HG03060 (cell line): Measurements from ENCODE around the gene ICE2.

Experiments used
- ATAC-seq: cut with Tn5 transposase; IDR thresholded peaks from one replicate; pipeline ENCODE4 v1.9.1; 2021; ENCODE audit warnings: low read depth, moderate number of reproducible peaks; ENCODE audit not compliant: unreplicated experiment

The ICE2 gene

DNA sequence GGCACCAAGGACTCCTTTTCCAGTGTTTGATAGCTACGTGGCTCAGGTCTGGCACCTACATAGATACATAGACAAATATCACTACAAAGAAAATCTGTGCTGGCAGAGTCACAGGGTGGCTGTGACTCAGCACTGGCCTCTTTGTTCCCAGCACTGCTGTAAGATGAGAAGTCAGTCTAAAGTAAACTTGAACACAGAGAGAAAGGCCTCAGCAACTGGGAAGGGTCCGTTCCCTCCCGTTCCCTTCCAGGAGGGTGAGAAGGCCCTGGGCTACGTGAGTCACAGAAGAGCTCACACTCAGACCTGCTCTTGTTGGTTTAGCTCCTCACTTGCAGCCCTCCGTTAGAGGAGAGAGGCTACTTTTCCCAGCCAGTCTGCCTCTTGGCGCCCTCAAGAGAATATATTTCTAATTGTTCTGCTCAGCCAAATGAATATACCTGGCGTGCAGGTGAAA, 104.3 kb downstream of the ICE2 start:
- ATAC-seq: no peak

DNA sequence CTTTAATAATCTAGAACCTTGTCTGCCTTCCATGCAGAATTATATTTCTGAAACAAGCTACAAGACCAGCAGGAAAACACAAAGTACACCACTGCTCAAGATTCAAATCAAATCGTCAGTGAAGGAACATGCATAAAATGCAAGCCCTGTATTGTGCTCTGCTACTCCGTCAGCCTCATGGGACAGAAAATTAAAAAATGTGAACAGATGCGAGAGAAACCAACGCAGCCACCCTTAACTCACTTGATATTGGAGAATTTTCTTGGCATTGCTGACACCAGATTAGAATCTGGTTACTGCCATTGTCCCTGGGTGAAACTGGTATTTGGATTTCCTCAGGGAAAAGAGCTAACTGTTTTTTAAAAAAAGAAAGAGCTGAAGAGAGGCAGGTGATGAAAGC, 104.7 kb downstream of the ICE2 start:
- ATAC-seq: no peak

DNA sequence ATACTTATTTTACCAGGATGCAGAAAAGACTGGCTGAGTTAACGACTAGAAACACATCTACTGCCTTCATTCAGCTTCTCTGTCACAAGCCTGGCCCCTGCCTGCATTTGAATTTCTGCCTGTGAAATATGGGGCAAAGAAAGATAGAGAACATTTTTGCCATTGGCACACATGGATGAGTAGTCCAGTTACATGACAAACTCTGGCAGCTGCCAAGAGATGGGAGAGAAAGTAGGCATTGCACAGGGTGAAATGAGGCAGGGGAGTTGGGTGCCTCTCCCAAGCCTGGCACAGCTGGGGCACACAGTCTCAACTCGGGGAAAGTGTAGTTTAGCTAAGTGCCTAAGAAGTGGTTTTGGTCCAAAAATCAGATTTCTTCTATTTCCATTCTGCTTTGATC, 105.2 kb downstream of the ICE2 start:
- ATAC-seq: no peak

DNA sequence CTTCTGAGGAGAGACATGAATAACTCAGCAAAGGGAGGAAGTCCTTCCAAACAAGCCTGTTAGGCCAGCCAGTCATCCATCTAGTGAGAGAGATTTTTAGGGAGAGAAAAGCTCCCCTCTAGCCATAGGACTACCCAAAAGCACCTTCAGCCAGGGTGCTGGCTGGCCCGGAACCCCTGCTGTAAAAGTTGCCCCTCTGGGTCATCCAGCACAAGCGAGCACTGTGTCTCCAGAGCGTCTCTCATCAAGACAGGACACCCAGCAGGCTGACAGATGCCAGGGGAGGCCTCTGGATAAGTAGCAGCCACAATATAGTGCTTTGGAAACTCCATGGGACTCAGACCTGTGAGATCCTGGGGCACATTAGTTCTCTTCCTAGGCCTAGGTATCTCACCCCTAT, 105.6 kb downstream of the ICE2 start:
- no peak for ATAC-seq

DNA sequence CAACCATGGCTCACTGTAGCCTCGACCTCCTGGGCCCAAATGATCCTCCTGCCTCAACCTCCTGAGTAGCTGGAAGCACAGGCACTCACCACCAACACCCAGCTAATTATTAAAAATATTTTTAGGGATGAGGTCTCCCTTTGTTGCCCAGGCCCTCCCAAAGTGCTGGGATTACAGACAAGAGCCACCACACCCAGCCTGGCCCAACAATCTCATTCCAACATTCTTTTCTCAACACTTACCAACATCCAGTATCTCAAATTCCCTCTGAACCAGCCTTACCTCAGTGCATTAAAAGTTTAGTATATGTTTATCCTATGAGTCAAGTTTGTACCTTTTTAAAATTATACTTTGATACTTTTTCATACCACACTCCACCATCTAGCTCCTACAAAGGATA, 106.2 kb downstream of the ICE2 start:
- no peak for ATAC-seq

DNA sequence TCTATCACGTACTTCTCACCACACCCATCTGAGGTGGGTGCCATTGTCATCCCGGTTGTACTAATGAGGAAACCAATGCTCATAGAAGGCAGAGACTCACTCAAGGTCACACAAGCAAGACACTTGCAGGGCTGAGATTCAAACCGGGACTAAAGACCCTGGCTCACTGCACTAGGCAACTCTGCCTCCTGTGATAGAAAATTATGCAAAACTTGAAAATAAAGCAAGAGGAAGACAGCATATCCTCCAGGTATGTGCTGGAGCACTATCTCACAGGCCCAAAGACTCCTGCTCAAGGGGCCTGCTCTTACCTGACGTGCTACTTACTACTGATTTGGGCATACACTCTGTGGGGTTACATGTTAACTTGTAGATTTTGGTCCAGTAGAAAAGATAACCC, 106.7 kb downstream of the ICE2 start:
- no peak for ATAC-seq

DNA sequence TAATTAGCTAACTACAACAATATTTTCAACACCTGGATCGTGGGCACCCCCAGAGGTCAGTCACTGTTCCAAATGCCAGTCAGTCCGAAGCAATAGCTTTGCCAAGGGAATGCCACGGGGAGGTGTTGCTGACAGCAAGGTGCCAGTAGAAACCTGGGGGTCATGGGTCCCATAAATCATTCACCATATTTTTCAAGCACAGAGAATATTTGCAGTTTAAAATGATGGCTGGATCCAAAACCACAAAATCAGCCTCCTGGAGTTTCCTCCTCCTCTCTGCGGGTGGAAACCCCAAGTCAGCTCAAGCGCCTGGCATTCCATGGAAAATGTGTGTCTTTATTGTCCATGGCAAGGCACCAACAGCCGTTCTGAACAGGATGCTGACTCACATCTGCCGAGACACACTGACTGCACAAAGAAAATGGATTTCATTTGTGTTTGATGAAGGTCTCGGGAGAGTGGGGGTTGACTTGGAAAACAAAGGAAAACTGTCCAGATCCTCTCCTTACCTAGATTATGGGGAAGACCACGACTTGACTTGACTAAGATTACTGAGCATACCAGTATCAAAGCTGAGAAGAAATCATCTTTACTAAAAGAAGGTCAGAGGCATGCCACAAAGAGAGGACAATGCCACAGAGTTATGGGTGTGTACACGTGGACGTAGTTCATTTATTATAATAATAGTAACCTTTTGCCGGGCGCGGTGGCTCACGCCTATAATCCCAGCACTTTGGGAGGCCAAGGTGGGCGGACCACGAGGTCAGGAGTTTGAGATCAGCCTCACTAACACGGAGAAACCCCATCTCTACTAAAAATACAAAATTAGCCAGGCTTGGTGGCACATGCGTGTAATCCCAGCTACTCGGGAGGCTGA, 107.5 kb downstream of the ICE2 start:
- no peak for ATAC-seq

DNA sequence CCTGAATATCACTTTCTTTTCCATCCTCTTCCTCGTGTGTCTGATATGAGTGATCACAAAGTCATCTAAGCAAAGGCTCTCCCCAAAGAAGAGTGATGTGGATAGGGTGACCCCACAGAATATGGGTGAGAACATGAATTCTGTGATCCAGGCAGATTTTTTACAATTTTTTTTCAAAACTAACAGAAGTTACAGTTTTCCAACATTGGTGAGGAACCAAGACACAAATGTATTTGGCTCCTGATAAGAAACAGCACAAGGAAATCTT, 108.1 kb downstream of the ICE2 start:
- ATAC-seq: no peak

DNA sequence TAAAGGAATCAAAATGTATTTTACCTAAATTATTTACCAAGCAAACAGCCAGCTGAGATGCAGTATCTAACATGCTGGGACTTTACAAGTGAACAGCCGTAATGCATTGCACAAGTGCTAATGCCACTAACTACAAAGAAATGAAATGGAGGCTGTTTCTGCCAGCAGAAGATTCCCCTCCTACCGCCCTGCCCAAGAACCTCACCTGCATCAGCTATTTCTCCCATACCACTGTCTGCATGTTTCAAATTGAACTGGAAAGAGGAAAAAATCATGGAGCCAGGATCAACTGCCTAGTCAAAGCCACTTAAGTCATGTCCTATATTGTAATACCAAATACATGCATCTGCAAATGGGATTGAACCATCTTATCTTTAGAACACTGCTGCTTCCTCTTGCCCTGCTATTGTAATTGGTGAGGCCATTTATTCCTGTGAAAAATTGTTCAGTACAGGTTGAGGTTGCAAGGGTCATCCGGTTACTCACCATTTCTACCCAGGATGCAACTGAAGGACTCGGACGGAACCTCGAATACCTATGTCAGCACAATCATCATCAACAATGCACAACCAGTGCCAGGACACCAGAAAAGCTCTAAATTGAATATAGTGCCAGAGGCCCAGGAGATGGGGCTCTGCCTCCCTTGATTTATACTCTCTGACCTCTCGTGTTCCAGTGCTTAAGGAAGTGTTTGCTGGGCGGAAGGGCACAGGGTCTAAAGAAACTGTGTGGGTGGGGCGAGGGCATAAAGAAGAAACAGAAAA, 108.7 kb downstream of the ICE2 start:
- no peak for ATAC-seq

DNA sequence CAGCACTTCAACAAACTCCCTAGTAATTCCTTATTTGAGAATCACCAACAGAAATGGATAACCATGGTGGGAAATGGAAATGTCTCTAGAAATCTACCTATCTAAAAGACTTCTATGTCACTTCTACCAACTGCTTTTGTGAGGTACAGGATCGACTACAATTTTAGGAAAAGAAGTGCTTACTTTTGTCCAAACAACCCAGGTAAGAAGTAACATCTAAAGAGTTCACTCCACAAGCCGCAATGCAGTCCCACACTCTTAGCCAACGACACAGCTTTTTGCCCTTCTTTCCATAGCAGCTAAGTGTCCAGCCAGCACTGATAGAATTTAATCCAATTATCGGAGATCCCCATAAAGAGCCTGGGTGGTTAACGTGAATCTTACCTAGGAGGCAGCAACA, 109.2 kb downstream of the ICE2 start:
- ATAC-seq: no peak
